Astrocyte of the hippocampus (primary cell): Measurements from ENCODE around the gene FRY.

ENCODE experiments used
- DNase-seq: peaks from one replicate; pipeline ENCODE4 v3.0.0; 2011; ENCODE audit warnings: low read depth, low spot score

Gene FRY

DNA sequence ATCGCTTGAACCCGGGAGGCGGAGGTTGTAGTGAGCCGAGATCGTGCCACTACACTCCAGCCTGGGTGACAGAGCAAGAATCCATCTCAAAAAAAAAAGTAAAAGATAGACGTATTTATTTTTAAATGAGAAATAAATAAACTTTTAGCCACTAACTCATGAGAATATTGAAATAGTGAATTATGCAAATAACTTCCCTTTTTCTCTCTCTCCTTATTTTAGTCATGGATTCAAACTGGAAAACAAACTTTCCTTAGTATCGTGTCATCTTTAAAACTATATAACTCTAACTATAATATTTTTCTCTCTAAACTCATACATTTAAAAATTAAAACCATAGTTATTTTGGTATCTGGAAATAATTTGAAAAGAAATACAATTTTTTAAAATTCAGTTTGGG is 96.1 kb downstream of the FRY start:
- no peak for DNase-seq

DNA sequence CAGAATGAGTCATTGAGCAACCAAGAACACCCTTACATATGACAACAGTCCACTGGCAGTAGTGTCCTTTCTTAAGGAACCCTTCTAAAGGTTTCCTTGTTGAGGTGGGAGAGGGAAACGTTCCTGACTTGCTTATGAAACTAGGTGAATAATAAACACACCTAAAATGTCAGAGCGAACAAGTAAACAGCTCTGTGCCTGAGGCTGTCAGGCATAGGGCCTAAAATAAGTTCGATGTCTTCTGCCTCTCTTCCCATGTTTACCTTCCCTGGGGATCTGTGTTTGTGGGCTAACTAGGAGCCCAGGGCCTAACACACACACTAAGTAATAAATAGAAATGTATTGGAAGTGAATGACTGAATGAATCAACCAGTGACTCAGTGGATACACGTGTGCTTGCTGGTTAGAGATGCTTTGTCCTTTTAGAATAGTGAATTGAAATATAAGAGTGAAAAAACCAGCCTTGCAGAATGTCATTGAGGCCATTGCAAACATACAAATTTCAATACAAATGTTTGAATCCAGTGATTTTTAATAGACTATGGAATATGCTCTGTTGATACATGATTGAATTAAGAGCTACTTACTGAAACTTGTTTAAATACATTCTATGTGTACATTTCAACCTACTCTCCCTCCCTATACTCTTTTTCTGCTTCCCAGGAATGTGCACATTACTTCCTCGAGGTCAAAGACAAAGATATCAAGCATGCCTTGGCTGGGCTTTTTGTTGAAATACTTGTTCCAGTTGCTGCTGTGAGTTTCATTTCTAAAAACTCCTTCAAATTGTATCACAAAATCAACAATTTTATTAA is 102.9 kb downstream of the FRY start:
- peak; percentile 30 for DNase-seq

DNA sequence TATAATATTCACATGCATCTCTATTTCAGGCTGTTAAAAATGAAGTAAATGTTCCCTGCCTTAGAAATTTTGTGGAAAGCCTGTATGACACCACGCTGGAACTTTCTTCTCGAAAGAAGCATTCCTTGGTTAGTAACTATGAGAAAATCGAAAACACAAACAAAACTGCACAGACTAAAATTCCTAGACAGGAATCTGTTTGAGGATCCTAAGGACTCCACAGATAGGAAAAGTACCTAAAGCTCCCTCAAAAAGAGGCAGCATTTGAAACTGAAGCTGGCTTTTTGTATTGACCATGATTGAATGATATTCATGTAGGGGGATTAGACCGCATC is 103.4 kb downstream of the FRY start:
- DNase-seq, result peak; percentile 49

DNA sequence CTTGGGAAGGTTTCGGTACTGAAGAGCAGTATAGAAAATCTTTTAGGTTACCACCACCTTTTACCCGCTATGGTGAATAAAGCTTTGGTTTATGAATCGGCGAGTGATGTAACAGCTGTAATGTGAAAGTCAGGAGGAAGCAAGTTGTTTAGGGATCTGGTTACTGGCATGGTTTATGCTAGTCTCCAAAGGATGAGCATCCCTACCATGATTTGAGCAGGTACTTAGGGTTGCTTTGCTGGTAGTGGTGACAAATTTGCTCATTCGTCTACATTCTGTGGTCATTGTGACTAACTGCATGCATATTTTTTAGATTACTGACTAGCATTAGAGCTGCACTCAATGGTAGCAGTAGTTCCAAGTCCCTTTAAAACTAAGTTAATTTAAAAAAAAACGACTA is 104.1 kb downstream of the FRY start:
- DNase-seq, result peak; percentile 60

DNA sequence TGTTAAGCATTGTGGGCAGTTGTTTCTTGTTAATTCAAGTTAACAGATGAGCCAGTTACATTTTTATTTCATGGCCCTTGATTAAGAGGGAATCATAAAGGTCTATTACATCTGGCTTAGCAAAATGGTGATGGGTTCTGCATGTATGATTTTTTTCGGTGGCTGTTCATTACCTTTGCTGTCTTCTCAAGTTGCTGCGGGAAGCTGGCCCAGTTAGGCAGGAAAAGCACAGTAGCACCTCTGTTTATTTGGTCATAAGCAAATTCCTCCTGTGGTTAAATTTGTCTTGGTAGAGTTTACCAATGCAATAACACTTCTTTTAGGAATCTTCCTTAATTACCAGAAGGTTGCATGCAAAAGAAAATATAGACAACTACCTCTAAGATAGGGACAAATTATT is 104.5 kb downstream of the FRY start:
- peak; percentile 32 for DNase-seq

DNA sequence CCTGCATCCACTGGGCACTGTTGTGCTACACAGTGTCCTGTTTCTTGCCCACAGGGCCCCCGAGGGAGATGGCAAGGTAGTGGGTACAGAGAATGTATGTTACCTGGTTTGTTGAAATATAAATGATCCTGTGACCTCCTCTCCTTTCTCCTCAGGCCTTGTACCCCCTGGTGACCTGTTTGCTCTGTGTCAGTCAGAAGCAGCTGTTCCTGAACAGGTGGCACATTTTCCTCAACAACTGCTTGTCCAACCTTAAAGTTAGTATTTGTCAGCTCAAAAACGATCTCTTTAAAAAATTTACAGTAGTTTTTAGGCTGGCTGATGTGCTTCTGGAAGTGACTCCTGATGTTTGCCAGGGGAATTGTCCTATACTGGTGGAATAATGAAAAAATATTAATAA is 105.1 kb downstream of the FRY start:
- no peak for DNase-seq

DNA sequence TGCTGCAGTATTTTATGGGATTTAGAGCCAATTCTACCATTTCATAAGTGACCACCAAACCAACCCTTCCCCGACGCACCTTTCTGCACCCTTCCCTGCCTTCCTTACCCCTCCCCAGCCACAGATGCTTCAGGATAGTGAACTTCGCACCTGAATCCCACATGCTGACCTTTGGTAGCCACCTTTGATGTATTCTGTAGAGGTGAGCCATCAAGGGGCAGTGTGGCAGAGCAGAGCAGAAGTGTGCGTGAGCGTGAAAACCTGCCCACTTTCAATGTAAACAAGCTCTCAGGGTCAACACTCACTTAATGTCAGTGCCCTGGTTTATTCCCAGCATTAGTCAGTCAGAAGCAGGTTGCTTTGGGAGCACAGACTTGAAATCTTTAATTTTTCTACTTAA is 107.7 kb downstream of the FRY start:
- no peak for DNase-seq

DNA sequence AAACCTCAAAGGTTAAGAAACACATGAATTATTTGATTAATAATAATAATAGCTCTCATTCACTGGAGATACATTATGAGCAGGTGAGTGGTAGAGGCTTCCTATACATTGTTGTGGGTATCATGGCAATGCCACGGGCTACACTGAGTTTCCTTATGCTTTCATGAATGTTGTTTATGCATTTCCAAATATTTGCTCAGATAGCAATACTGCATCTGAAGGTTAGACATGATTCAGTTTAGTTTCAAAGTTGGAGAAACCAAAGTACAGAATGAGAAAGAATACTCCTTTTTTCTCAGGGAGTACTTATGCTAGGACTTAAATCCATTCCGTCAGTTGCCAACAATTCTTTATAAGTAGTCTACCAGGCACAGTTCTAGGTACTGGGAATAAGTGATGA is 108.5 kb downstream of the FRY start:
- DNase-seq, result no peak

DNA sequence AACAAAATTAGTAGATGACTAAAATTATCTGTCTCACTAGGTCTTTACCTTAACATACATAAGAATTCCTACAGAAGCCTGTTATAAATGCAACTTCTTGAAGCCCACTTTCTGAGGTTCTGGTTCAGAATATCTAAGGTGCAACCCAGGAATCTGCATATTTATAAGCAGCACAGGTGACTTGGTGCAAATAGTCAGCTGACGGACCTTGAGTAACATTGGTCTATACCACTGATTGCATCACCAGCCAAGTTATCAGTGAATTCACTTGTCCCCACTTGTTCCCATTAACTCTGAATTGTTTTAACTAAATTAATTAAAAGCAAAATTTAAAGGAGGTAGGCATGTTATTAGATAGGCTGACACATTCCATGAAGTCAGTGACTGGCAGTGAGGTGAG is 109.9 kb downstream of the FRY start:
- DNase-seq, result no peak

DNA sequence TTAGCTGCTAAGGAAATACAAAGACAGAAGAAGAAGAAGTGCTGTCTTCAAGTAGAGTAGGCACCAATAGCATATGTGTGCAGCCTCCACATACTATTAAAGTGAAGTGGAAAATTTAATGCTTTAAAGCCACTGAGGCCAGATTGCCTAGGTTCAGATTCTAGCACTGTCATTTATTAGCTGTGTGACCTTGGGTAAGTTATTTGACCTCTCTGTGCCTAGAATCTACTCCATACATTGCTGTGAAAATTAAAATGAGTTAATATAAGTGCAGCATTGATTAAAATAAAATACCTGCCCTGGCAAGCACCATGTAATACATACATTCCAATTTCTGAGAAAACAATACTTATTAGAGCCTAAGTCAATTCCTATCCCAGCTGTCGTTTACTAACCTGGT is 110.5 kb downstream of the FRY start:
- no peak for DNase-seq

DNA sequence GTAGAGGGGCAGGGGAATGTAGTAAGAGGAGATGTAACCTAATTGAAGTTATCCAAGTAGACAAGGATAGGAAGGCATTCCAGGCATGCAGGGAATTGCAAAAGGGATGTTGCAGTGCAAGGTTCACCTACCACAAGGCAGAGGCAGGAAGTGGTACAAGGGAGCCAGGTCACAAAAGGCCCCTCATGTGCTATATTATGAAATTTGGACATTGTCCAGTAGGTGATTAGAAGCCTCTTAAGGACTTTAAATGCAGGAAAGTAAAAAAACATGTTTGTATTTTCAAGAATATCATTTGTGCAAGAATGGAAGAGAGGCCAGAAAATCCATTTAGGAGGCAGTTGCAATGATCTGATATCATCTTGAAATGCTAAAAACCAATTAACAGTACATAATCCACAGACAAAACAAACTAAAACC is 111.4 kb downstream of the FRY start:
- peak; percentile 44 for DNase-seq

DNA sequence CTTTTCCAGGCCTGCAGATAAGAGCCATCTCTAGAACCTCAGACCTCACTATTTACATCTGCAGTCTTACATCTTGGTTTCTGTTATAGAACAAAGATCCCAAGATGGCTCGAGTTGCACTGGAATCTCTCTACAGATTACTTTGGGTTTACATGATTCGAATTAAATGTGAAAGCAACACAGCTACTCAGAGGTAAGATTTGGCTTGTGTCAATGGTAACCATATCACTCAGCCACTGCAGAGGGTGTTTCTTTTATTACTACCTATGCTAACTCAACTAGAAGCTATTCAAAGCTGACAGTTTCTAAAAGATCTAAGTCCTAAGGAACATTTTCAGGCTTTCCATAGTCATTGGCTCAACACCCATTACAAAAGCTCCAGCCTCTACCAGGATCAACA is 115.6 kb downstream of the FRY start:
- DNase-seq, result no peak

DNA sequence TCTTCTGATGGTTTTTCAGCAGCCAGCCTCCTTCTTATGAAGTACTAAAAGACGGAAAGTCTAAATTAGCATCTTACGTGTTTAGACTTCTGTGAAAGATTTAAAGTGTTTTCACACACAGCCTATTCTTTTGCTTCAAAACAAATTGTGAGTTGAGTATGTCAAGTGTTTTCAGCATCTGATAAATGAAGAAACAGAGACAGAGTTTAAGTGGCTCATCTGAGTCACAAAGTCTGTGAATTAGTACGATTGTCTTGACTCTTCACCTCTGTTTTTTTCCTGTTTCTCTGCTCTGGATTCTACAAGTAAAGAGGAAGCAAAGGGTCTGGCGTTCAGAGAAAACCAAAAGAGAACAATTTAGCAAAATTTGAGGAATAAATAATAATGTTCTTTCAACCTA is 116.4 kb downstream of the FRY start:
- DNase-seq, result no peak

DNA sequence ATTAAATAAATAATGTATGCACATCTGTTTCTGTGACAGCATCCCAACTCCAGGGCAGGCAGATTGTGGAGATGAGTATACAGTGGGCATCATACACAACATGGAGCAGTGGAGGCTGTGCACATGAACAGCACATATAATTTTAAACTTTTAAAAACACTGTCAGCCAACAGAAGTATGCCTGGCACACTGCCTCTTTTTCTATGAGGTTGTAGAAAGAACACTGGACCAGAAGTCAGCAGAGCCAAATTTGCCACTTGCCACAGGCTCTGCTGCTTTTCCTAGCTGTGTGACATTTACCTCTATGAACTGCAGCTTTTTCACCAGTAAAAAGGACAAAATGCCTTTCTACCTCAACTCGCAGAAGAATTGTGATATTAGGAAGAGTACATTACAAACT is 118.7 kb downstream of the FRY start:
- peak; percentile 42 for DNase-seq

DNA sequence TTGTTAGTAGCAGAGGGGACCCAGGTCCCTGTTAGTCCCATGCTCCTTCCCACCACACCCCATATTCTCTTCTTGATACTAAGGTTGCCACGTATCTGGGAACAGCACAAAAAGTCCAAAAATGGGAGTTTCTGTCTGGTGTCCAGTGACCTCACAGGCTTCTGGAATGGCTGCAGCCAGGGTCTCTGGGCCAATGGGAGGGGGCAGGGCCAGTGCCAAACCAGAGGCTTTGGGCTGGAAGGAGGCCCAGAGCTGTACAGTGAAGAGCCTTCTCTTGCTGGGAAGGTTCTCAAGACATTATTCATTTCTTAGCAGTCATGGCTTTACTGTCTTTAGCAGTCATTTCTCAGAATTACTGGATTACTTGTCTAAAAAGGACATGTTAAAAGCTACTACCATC is 119.2 kb downstream of the FRY start:
- peak; percentile 90 for DNase-seq

DNA sequence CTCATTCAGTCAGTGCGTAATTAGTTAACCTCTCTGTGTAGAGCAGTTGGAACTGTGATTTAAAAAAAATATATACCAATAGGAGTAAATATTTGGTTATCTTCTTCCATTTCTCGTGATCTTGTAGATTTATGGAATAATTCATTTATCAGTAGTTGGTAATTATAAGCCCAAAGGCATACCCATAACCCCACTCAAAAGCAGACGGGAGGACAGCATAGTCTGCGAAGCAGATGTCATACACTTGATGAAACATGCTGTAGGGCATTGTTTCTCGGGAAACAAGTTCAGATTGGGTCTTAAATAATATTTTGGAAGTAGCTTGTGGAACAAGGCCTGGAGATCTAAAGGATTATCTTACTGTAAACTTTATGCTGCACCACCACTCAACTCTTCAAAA is 119.7 kb downstream of the FRY start:
- DNase-seq, result no peak

DNA sequence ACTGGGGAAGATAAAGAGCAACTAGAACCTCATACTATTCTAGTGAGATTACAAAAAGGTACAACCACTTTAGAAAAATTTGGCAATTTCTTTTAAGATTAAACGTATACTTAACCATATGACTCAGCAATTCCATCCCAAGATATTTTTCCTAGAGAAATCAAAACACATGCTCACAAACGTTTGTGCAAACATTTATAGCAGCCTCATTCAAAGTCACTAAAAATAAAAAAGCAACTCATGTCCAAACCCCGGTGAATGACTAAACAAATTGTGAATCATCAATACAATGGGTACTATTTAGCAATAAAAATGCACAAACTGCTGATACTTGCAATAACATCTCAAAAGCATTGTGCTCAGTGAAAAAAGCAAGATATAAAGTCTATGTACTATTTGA is 121.5 kb downstream of the FRY start:
- peak; percentile 36 for DNase-seq

DNA sequence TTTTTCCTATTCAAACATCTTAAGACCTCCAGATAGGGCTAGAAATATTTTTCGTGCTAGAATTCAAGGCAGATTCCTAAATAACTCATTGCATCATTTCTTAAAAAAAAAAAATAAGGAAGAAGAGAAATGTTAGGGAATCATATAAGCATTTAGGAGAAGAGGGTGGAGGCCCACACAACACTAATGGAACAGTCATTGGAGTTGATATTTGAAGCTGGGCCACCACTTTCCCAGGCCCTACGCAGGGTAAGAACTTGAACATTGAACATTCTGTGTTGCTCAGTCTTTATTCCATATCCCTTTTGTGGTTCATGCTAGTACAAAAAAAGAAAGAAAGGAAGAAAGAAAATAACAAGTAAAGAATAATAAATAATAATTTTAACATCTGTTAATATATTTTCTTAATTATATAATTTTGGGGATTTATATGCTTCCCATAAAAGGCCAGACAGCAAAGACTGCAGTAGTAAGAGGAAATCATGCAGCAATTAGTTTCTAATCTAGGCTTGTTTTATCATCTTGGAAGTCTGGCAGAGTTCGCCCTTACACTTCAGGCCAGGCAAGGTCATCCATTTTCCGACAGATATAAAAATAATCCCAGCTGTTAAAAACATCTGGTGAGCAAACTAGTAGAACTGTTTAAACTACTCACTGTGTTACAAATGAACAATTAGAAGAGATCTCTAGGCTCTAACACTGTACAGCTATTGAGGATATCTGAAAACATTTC is 127.7 kb downstream of the FRY start:
- DNase-seq, result no peak

DNA sequence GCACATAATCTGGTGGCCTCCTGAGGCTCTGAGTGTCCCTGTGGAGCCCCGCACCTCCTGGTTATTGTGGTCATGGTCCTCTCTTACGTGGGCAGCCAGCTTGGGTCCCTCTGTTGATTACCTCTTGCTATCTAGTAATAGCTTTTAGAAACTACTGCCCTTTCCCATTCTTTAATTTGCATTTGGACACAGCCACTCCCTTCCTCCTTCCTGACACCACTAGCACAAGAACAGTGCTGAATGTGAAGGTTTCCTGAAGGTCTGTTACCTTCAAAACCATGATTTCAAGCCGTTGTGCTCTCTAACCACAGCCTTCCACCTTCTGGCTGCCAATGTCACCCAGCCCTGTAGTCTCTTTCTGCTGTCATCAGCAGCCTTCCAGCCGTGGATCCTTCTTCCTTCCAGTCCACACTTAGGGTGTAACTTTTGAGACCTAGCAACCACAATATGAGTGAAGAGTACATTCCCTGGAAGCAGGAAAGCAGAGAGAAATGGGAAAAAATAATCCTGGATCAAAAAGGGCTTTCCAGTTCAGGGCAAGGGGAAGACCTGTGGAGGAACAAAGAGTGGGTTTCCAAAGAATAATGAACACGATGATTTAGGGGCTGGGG is 130.9 kb downstream of the FRY start:
- DNase-seq, result no peak

DNA sequence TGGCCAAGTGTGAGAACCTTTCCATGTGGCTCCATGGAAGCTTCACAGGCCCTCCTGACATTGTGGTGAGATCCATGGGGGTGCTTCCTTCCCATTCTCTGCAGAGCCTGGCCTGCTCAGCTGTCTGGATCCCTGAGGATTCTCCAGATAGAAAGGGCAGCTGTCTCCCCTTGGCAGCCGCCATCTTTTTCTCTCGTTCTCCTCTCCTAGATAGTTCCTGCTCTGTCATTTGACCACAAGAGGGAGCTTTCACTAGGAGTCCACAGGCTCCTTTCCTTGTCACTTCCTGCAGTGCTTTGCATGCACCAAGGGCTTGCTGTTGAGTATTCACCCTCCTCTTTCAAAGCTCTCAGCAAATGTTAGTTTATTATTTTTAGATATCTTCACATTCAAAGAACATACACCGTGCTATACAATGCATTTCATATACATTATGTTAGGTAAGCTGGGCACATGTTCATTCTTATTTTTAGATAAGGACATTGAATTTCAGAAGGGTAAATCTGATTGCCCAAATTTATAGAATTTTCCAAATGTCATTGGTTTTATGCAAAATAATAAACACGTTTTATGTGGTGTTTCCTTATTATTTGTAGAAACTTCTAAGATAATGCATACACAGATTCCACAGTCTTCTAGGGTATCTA is 133.2 kb downstream of the FRY start:
- peak; percentile 55 for DNase-seq

DNA sequence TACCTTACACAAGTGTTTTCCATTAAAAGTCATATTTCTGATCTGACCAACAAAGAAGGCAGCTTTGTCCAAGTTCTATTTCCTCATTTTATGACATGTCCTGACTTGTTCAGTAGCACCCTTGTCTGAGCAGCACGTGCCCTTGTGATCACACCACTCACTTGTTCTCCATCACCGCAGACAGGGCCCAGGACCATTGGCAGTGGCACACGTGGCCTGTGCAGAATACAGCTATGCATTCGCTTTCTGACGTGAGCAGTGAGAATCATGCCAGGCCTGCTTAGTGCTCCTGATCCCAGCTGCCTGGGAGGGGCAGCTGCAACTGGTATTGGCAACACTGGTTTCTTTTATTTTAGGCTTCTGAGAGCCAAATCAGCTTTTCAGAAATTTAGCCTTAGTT is 134.2 kb downstream of the FRY start:
- no peak for DNase-seq

DNA sequence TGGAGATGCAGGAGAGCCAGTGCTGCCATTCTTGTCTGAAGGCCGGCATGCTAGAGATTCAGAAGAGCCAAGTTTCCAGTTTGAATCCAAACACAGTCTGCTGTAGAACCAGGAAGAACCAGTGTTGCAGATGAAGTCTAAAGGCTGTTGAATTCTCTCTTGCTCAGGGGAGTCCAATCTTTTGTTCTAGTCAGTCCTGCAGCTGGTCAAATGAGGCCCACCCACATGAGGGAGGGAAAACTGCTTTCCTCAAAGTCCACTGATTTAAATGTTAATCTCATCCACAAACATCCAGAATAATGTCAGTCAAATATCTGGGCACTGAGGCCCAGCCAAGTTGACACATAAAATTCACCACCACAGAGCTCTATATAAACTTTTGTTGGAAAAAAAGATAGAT is 136.6 kb downstream of the FRY start:
- DNase-seq, result peak; percentile 17

DNA sequence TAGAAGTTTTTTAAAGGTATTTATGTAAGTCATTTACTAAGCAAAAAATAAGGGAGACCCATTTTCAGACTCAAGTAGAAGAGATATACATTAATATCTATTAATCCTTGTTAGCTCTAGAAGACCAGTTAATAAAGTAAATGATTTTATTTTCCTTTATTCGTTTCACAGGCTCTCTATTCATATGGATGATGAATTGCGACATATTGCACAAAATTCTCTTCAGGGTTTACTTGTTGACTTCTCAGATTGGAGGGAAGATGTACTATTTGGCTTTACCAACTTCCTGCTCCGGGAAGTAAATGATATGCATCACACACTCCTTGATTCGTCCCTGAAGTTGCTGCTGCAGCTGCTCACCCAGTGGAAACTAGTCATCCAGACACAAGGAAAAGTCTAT is 139.3 kb downstream of the FRY start:
- no peak for DNase-seq
